Stomach (tissue), 4 donors: ENCODE data around the gene PEX26.

ENCODE experiments used
- CTCF ChIP-seq, 7 experiments: fragments of 450-650 bp in 4 of 7; fragments of 200-600 bp in 3 of 7; sonication (generic) in 3 of 7; IDR thresholded peaks; one replicate each; pipeline ENCODE4 v1.5.1; 2016 to 2019; ENCODE audit warnings: antibody characterized with exemption in 7 of 7, control low read depth in 2 of 7, mild to moderate bottlenecking in 1 of 7
- EP300 ChIP-seq: sonication (generic); formaldehyde crosslinking; IDR thresholded peaks from one replicate; pipeline ENCODE4 v1.6.1; 2017; ENCODE audit warnings: antibody characterized with exemption
- POLR2A ChIP-seq, 4 donors: fragments of 450-650 bp; IDR thresholded peaks; one replicate each; pipeline ENCODE4 v1.6.1; 2016; ENCODE audit warnings: antibody characterized with exemption in 4 of 4, control low read depth in 2 of 4, mild to moderate bottlenecking in 1 of 4, moderate library complexity in 1 of 4

GRCh38 chr22:18112440-18112839, 34.6 kb downstream of the PEX26 start:
- TF ChIP-seq CTCF (IDR thresholded peaks at IDR 0.05) (no peak), POLR2A (IDR thresholded peaks at IDR 0.05) (no peak), EP300 (no peak)
